Measurements from ENCODE around the gene RAX2.
"Not testable (repeated sequence)": the region's sequence is repeated elsewhere in the genome, so short reads cannot be mapped to it uniquely, and the experiment has no call there.

RAX2 gene

DNA sequence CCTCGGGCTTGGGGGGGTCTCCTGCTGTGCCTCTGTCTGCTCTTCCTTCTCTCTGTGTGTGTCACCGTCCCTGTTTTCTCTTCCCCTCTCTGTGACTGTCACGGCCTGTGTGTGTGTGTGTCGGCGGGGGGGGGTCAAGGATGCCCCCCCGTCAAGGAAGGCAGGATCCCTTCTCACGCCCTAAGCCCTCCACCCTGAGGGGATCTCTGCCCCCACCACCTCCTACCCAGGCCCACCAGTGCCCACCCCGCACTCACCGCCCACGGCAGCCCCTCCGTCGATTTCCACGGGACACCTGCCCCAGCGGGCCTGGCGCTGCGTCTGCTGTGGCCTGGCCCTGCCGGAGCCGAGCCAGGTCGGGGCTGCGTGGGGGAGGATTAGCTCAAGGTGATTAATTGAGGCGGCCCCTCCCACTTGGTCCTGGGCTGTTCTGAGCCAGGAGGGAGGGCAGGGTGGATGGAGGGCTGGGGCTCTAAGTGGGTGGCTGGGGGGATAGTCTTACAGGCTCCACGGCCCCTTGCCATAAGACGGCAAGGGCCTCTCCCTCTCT, at the start of gene RAX2:
TSS of gene RAX2 (minus strand) at position 323 of the 550 bp plus-strand sequence. CDS start 486 bp downstream, outside the sequence.
- 0 out of 2 replicates have a peak, but pooled peaks cover 9% of the 10 kb centered on the region for H3K36me3 ChIP-seq (ENCODE audit: insufficient read depth, low read depth, low read length)
- no peaks in the 10 kb centered on the region for H3K27me3 ChIP-seq (ENCODE audit: insufficient read depth, low read length)
- no peak within 1 kb of the TSS for H3K4me3 ChIP-seq (ENCODE audit: low read length)
- peaks cover 5% of the 10 kb centered on the region; the same call in 1 of the 2 replicates for H3K4me1 ChIP-seq (ENCODE audit: insufficient read depth, low read length)
- H3K27ac ChIP-seq (ENCODE audit: low read length) = no peak within 1 kb of the TSS
- H3K9me3 ChIP-seq (ENCODE audit: insufficient read depth, low read depth, low read length) = no peaks in the 10 kb centered on the region
- H3K9ac ChIP-seq (ENCODE audit: low read depth, low read length) = no peak within 1 kb of the TSS

DNA sequence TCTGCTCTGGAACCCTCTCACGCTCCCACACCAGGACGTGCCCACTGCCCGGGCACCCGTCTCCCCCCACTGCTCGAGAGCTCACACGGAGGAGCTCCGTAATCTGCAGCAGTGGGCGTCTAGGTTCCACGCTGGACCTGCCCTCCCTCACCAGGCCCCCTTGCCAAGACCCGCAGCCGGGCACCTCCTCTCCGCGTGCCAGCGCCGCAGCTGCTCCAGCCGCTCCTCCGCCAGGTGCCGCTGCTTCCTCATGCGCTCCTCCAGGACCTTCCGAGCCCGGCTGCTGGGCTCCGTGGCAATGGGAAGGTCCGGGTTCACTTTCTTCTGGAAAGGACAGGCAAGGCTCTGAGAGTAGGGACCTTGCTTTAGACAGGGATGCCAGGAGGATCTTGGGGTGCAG, 49.1 kb upstream of the RAX2 start:
- peaks cover 13% of the 10 kb centered on the region for H3K27me3 ChIP-seq (ENCODE audit: insufficient read depth, low read length)
- no peaks in the 10 kb centered on the region for H3K36me3 ChIP-seq (ENCODE audit: insufficient read depth, low read depth, low read length)
- H3K9me3 ChIP-seq (ENCODE audit: insufficient read depth, low read depth, low read length) = no peaks in the 10 kb centered on the region
- no peak overlapping the region for H3K9ac ChIP-seq (ENCODE audit: low read depth, low read length)
- no peak overlapping the region for H3K27ac ChIP-seq (ENCODE audit: low read length)
- no peaks in the 10 kb centered on the region for H3K4me1 ChIP-seq (ENCODE audit: insufficient read depth, low read length)
- no peak overlapping the region for H3K4me3 ChIP-seq (ENCODE audit: low read length)

DNA sequence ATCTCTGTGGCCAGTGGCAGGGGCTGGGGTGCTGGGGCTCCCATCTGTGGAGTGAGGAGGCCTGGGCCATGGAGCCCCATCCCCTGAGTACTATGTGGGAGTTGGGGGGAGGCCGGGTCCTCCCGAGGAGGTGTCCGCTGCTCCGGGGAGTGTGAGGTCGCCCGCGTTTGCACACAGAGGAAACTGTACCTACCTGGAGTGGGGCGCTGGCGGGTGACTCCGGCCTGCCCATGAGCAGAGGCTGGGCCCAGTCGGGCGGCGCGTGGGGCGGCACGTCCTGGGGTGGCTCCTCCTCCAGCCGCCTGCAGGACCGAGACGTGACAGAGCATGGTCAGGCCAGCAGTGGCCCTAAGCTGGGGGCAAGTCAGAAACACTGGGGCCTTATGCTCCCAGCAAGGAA, 48.0 kb upstream of the RAX2 start:
- no peak overlapping the region for H3K4me3 ChIP-seq (ENCODE audit: low read length)
- no peaks in the 10 kb centered on the region for H3K9me3 ChIP-seq (ENCODE audit: insufficient read depth, low read depth, low read length)
- H3K4me1 ChIP-seq (ENCODE audit: insufficient read depth, low read length) = no peaks in the 10 kb centered on the region
- peaks cover 13% of the 10 kb centered on the region for H3K27me3 ChIP-seq (ENCODE audit: insufficient read depth, low read length)
- H3K27ac ChIP-seq (ENCODE audit: low read length) = no peak overlapping the region
- no peak overlapping the region for H3K9ac ChIP-seq (ENCODE audit: low read depth, low read length)
- H3K36me3 ChIP-seq (ENCODE audit: insufficient read depth, low read depth, low read length) = no peaks in the 10 kb centered on the region

- H3K36me3 ChIP-seq (ENCODE audit: insufficient read depth, low read depth, low read length) = no peaks in the 10 kb centered on the region
- H3K4me1 ChIP-seq (ENCODE audit: insufficient read depth, low read length) = no peaks in the 10 kb centered on the region
- H3K27me3 ChIP-seq (ENCODE audit: insufficient read depth, low read length) = peaks cover 13% of the 10 kb centered on the region
- H3K27ac ChIP-seq (ENCODE audit: low read length) = no peak overlapping the region
- H3K4me3 ChIP-seq (ENCODE audit: low read length) = no peak overlapping the region
- H3K9ac ChIP-seq (ENCODE audit: low read depth, low read length) = no peak overlapping the region
- H3K9me3 ChIP-seq (ENCODE audit: insufficient read depth, low read depth, low read length) = no peaks in the 10 kb centered on the region
These were observed 46.9 kb upstream of the RAX2 start for GRCh38 chr19:3818918-3819317.

- Histone ChIP-seq H3K4me3 (ENCODE audit: low read length) (no peak overlapping the region), H3K27ac (ENCODE audit: low read length) (no peak overlapping the region), H3K9ac (ENCODE audit: low read depth, low read length) (no peak overlapping the region), H3K9me3 (ENCODE audit: insufficient read depth, low read depth, low read length) (no peaks in the 10 kb centered on the region), H3K36me3 (ENCODE audit: insufficient read depth, low read depth, low read length) (no peaks in the 10 kb centered on the region), H3K4me1 (ENCODE audit: insufficient read depth, low read length) (no peaks in the 10 kb centered on the region), H3K27me3 (ENCODE audit: insufficient read depth, low read length) (peaks cover 13% of the 10 kb centered on the region)
These were observed 46.4 kb upstream of the RAX2 start for GRCh38 chr19:3818466-3818865.

DNA sequence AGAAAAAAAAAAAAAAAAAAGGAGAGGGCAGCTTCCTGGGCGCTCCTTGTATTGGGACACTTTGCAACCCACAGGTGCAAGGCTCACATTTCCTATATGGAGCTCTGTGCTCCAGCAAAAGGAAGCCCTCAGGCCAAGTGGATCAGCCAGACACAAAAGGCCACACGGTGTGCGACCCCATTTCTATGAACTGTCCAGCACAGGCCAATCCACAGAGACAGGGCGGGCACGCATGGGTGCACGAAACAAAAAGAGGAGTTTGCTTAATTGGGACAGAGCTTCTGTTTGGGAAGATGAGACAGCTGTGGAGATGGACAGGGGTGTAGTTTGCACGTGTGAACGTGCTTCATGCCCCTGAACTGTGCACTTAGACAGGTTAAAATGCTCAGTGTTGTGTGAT, 45.7 kb upstream of the RAX2 start:
- H3K4me3 ChIP-seq (ENCODE audit: low read length) = no peak overlapping the region
- H3K27ac ChIP-seq (ENCODE audit: low read length) = no peak overlapping the region
- H3K4me1 ChIP-seq (ENCODE audit: insufficient read depth, low read length) = no peaks in the 10 kb centered on the region
- no peaks in the 10 kb centered on the region for H3K9me3 ChIP-seq (ENCODE audit: insufficient read depth, low read depth, low read length)
- no peaks in the 10 kb centered on the region for H3K36me3 ChIP-seq (ENCODE audit: insufficient read depth, low read depth, low read length)
- H3K9ac ChIP-seq (ENCODE audit: low read depth, low read length) = no peak overlapping the region
- H3K27me3 ChIP-seq (ENCODE audit: insufficient read depth, low read length) = peaks cover 8% of the 10 kb centered on the region

GRCh38 chr19:3816566-3817218, 44.7 kb upstream of the RAX2 start:
- Histone ChIP-seq H3K4me1 (ENCODE audit: insufficient read depth, low read length) (no peaks in the 10 kb centered on the region), H3K27ac (ENCODE audit: low read length) (no peak overlapping the region), H3K4me3 (ENCODE audit: low read length) (no peak overlapping the region), H3K9me3 (ENCODE audit: insufficient read depth, low read depth, low read length) (no peaks in the 10 kb centered on the region), H3K36me3 (ENCODE audit: insufficient read depth, low read depth, low read length) (no peaks in the 10 kb centered on the region), H3K9ac (ENCODE audit: low read depth, low read length) (no peak overlapping the region), H3K27me3 (ENCODE audit: insufficient read depth, low read length) (no peaks in the 10 kb centered on the region)

DNA sequence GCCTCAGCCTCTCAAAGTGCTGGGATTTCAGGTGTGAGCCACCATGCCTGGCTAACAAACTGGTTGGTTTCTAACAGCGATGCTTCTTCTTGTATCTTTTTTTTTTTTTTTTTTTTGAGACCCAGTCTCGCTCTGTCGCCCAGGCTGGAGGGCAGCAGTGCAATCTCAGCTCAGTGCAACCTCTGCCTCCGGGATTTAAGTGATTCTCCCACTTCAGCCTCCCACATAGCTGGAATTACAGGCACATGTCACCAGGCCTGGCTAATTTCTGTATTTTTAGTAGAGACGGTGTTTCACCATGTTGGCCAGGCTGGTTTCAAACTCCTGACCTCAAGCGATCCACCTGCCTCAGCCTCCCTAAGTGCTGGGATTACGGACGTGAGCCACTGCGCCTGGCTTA, 44.1 kb upstream of the RAX2 start:
- not testable (repeated sequence) for H3K27ac ChIP-seq (ENCODE audit: low read length); H3K9me3 ChIP-seq (ENCODE audit: insufficient read depth, low read depth, low read length); H3K27me3 ChIP-seq (ENCODE audit: insufficient read depth, low read length); H3K4me1 ChIP-seq (ENCODE audit: insufficient read depth, low read length); H3K9ac ChIP-seq (ENCODE audit: low read depth, low read length); H3K36me3 ChIP-seq (ENCODE audit: insufficient read depth, low read depth, low read length); H3K4me3 ChIP-seq (ENCODE audit: low read length)

GRCh38 chr19:3814648-3815047, 42.6 kb upstream of the RAX2 start:
- Histone ChIP-seq H3K4me1 (ENCODE audit: insufficient read depth, low read length) (no peaks in the 10 kb centered on the region), H3K27ac (ENCODE audit: low read length) (no peak overlapping the region), H3K4me3 (ENCODE audit: low read length) (no peak overlapping the region), H3K27me3 (ENCODE audit: insufficient read depth, low read length) (no peaks in the 10 kb centered on the region), H3K9me3 (ENCODE audit: insufficient read depth, low read depth, low read length) (no peaks in the 10 kb centered on the region), H3K9ac (ENCODE audit: low read depth, low read length) (no peak overlapping the region), H3K36me3 (ENCODE audit: insufficient read depth, low read depth, low read length) (no peaks in the 10 kb centered on the region)

GRCh38 chr19:3813473-3814392, 41.7 kb upstream of the RAX2 start:
- no peaks in the 10 kb centered on the region for H3K36me3 ChIP-seq (ENCODE audit: insufficient read depth, low read depth, low read length)
- H3K27me3 ChIP-seq (ENCODE audit: insufficient read depth, low read length) = no peaks in the 10 kb centered on the region
- H3K9ac ChIP-seq (ENCODE audit: low read depth, low read length) = no peak overlapping the region
- H3K9me3 ChIP-seq (ENCODE audit: insufficient read depth, low read depth, low read length) = no peaks in the 10 kb centered on the region
- no peaks in the 10 kb centered on the region for H3K4me1 ChIP-seq (ENCODE audit: insufficient read depth, low read length)
- no peak overlapping the region for H3K27ac ChIP-seq (ENCODE audit: low read length)
- no peak overlapping the region for H3K4me3 ChIP-seq (ENCODE audit: low read length)

DNA sequence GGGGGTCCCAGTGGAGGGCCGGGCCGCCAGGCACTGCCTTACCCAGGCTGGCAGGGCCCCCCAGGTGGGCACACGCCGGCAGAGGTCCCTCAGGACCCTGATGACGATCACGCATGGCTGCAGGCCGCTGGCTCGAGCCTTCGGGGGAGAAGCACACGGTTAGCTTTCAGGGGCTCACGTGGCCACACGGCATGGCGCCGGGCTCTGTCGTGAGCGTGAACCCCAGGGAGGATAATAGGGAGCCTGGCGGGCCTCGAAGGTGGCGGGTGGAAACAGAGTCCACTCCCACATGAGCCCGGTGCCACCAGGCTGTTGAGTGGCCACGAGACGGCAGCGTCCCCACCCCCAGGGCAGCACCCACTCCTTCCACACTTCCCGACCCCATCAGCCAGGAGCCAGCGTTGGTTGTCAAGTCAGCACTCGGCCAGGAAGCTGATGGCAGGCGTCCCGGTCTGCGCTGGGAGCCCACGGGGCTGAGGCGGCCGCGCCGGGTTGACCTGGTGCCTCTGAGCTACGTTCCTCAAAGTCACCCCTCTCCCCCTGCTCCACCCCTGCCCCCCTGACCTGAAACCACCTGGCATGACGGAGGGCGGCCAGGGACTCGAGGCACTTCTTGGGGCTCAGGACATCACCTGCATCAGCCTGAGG, 38.8 kb upstream of the RAX2 start:
- Histone ChIP-seq H3K36me3 (ENCODE audit: insufficient read depth, low read depth, low read length) (no peaks in the 10 kb centered on the region), H3K27me3 (ENCODE audit: insufficient read depth, low read length) (no peaks in the 10 kb centered on the region), H3K27ac (ENCODE audit: low read length) (no peak overlapping the region), H3K9me3 (ENCODE audit: insufficient read depth, low read depth, low read length) (no peaks in the 10 kb centered on the region; the same call in 1 of the 2 replicates), H3K4me1 (ENCODE audit: insufficient read depth, low read length) (no peaks in the 10 kb centered on the region), H3K4me3 (ENCODE audit: low read length) (no peak overlapping the region), H3K9ac (ENCODE audit: low read depth, low read length) (no peak overlapping the region)
